Measurements from ENCODE around the gene SKIC2.
"Not testable (repeated sequence)": the region's sequence is repeated elsewhere in the genome, so short reads cannot be mapped to it uniquely, and the experiment has no call there.

SKIC2 gene

DNA sequence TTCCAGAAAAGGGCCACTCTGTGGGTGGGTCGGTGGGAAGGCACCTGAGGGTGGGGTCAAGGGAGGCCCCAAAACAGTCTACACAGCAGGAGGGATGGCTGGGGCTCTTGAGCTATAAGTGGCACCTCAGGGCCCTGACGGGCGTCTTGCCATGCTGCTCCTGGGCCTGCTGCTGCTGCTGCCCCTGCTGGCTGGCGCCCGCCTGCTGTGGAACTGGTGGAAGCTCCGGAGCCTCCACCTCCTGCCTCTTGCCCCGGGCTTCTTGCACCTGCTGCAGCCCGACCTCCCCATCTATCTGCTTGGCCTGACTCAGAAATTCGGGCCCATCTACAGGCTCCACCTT, 46.5 kb downstream of the SKIC2 start:
- DNase-seq: not testable (repeated sequence)

DNA sequence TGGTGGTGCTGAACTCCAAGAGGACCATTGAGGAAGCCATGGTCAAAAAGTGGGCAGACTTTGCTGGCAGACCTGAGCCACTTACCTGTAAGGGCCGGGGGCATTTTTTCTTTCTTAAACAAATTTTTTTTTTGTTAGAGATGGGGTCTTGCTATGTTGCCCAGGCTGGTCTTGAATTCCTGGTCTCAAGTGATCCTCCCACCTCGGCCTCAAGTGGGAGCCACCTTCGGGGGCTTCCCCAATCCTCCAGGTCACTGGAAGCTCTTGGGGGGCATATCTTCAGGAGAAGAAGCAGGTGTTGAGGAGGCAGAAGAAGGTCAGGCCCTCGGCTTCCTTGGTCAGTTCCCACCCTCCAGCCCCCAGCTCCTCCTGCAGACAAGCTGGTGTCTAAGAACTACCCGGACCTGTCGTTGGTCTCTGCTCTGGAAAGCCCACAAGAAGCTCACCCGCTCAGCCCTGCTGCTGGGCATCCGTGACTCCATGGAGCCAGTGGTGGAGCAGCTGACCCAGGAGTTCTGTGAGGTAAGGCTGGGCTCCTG, 47.1 kb downstream of the SKIC2 start:
- DNase-seq: not testable (repeated sequence)

DNA sequence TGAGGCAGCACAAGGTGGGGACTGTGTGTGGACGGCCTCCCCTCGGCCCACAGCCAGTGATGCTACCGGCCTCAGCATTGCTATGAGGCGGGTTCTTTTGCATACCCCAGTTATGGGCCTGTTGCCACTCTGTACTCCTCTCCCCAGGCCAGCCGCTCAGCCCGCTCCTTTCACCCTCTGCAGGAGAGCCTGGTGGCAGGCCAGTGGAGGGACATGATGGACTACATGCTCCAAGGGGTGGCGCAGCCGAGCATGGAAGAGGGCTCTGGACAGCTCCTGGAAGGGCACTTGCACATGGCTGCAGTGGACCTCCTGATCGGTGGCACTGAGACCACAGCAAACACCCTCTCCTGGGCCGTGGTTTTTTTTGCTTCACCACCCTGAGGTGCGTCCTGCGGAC, 48.1 kb downstream of the SKIC2 start:
- DNase-seq: not testable (repeated sequence)

- not testable (repeated sequence) for DNase-seq
Observed at GRCh38 chr6:32008037-32008436, 49.1 kb downstream of the SKIC2 start.

GRCh38 chr6:32008616-32009015, 49.6 kb downstream of the SKIC2 start:
- not testable (repeated sequence) for DNase-seq

DNA sequence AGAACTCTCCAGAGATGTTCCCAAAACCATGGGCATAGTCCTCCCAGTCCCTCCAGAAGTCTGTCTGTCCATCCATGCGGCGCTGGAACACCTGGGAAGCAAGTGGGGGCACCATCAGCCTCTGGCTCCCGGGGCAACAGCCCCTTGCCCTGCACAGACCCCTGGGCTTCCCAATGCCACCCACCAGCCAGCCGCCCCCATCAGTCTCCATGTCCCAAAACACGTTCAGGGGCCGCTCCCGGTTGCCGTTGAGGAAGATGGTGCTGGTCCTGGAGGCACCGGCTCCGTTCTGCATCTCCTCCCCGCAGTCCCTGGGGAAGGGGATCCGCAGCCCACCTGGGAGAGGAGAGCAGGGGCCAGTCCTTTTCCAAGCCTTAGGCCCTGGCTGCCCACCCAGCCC, 50.6 kb downstream of the SKIC2 start:
- not testable (repeated sequence) for DNase-seq

GRCh38 chr6:32010856-32011530, 52.0 kb downstream of the SKIC2 start:
- not testable (repeated sequence) for DNase-seq

DNA sequence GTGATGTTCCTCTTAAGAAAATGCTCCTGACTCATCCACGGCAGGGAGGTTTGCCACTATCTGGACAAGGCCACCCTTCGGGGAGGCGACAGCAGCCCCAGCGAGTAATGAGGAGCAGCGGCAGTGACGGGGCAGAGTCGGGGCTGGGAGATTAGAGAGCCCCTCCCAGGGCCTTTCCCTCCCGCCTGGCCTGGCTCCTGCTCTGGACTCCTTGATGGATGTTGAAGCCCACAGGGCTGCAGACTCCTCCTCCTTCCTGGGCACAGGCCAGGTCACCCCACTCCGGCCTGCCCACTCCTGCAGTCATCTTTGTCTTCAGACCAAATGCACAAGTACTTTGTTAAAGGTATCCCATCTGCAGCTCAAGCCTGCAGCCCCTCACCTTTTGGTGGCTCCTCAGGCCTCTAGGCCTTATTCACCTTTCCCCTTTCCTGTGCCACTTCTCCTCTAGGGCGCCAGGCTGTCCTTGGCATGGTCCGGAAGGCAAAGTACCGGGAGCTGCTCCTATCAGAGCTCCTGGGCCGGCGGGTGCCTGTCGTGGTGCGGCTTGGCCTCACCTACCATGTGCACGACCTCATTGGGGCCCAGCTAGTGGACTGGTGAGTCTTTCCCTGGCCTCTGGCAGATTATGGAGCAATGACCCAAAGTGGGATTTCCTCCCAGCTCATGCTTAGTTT, 54.1 kb downstream of the SKIC2 start:
- DNase-seq: not testable (repeated sequence)

DNA sequence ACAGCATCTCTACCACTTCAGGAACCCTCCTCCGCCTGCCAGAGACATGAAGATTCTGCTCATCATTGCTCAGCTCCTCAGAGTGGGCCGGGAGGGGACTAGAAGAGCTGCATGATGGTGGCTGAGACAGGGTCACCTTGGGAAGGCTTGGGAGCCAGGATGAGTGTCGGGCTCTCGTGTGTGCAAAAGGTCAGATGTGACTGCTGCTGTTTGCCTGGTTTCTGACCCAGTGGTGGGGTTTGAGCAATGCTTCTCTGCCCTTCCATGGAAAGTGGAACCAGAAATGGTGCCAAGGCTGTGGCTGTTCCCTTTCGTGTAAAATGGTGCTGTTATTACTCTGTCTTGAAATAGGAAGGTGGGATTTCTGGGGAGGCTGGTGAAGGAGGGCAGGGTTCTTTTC, 54.8 kb downstream of the SKIC2 start:
- not testable (repeated sequence) for DNase-seq

- not testable (repeated sequence) for DNase-seq
Observed at GRCh38 chr6:32014547-32014946, 55.6 kb downstream of the SKIC2 start, which contains the start of gene C4B. TSS of gene C4B (plus strand) at chr6:32014795. CDS start at chr6:32014846, 51 bp downstream.

All from hematopoietic multipotent progenitor cell treated with erythropoietin and hydrocortisone succinate and interleukin-3 and kit ligand, for 8 days (in vitro differentiated cells).